GM19025 (cell line): Measurements from ENCODE around the gene ST6GALNAC6.
A peak's percentile ranks its signal among the peaks of the same experiment; 100 is the strongest.

Experiments
- ATAC-seq: cut with Tn5 transposase; IDR thresholded peaks from one replicate; pipeline ENCODE4 v1.9.1; 2021; ENCODE audit warnings: mild to moderate bottlenecking, low read depth, moderate library complexity; ENCODE audit not compliant: unreplicated experiment

The ST6GALNAC6 gene

GRCh38 chr9:127934986-127935385, 35.6 kb upstream of the ST6GALNAC6 start:
- no peak for ATAC-seq

GRCh38 chr9:127934248-127934647, 34.8 kb upstream of the ST6GALNAC6 start:
- no peak for ATAC-seq

GRCh38 chr9:127931092-127931881, 31.9 kb upstream of the ST6GALNAC6 start:
- ATAC-seq, result peak; percentile 25

GRCh38 chr9:127930231-127931091, 31.1 kb upstream of the ST6GALNAC6 start, which contains the start of gene PIP5KL1:
Gene PIP5KL1 (minus strand): TSS chr9:127930777. CDS start chr9:127930752, 25 bp downstream.
- ATAC-seq, result peak; percentile 78

- ATAC-seq, result no peak
These were observed 30.2 kb upstream of the ST6GALNAC6 start for GRCh38 chr9:127929625-127929979.

- ATAC-seq, result no peak
These were observed 29.5 kb upstream of the ST6GALNAC6 start for GRCh38 chr9:127928676-127929624.

- no peak for ATAC-seq
These were observed 28.7 kb upstream of the ST6GALNAC6 start for GRCh38 chr9:127927988-127928675.

GRCh38 chr9:127927201-127927987, 28.0 kb upstream of the ST6GALNAC6 start:
- ATAC-seq, result no peak

GRCh38 chr9:127926906-127927200, 27.4 kb upstream of the ST6GALNAC6 start:
- no peak for ATAC-seq

GRCh38 chr9:127925959-127926905, 26.8 kb upstream of the ST6GALNAC6 start:
- ATAC-seq, result no peak

- no peak for ATAC-seq
These were observed 25.5 kb upstream of the ST6GALNAC6 start for GRCh38 chr9:127924736-127925444.

GRCh38 chr9:127923771-127924170, 24.4 kb upstream of the ST6GALNAC6 start:
- ATAC-seq, result no peak

- no peak for ATAC-seq
These were observed 23.6 kb upstream of the ST6GALNAC6 start for GRCh38 chr9:127923046-127923445.

GRCh38 chr9:127921557-127922120, 22.2 kb upstream of the ST6GALNAC6 start:
- no peak for ATAC-seq

- ATAC-seq, result no peak
These were observed 21.4 kb upstream of the ST6GALNAC6 start for GRCh38 chr9:127920794-127921193.

GRCh38 chr9:127919253-127919815, 19.9 kb upstream of the ST6GALNAC6 start:
- ATAC-seq, result no peak
